ENCODE measurements around the gene XIRP2.
"Not testable (repeated sequence)": the region's sequence is repeated elsewhere in the genome, so short reads cannot be mapped to it uniquely, and the experiment has no call there.

Gene XIRP2

GRCh38 chr2:167069855-167070254, 181.6 kb downstream of the XIRP2 start:
- Histone ChIP-seq H3K27me3 (no peaks in the 10 kb centered on the region), H3K4me3 (ENCODE audit: low read depth in 1 of 2, low read length in 1 of 2) (no peak overlapping the region), H3K9me3 (no peaks in the 10 kb centered on the region), H3K36me3 (no peaks in the 10 kb centered on the region), H3K27ac (no peak overlapping the region), H3K4me1 (ENCODE audit: control insufficient read depth in 1 of 2, insufficient read depth in 1 of 2, low read depth in 1 of 2, low read length in 1 of 2) (no peaks in the 10 kb centered on the region)
- no peak for TF ChIP-seq CTCF (IDR thresholded peaks at IDR 0.05)

GRCh38 chr2:167075708-167076107, 187.4 kb downstream of the XIRP2 start:
- H3K36me3 ChIP-seq; H3K9me3 ChIP-seq; H3K27ac ChIP-seq; H3K27me3 ChIP-seq; H3K4me1 ChIP-seq (ENCODE audit: control insufficient read depth in 1 of 2, insufficient read depth in 1 of 2, low read depth in 1 of 2, low read length in 1 of 2); H3K4me3 ChIP-seq (ENCODE audit: low read depth in 1 of 2, low read length in 1 of 2): not testable (repeated sequence)

- H3K27me3 ChIP-seq; H3K4me3 ChIP-seq (ENCODE audit: low read depth in 1 of 2, low read length in 1 of 2); H3K9me3 ChIP-seq; H3K4me1 ChIP-seq (ENCODE audit: control insufficient read depth in 1 of 2, insufficient read depth in 1 of 2, low read depth in 1 of 2, low read length in 1 of 2); H3K27ac ChIP-seq; H3K36me3 ChIP-seq: not testable (repeated sequence)
These were observed 210.7 kb downstream of the XIRP2 start for GRCh38 chr2:167098931-167099330.

GRCh38 chr2:167100506-167100905, 212.2 kb downstream of the XIRP2 start:
- Histone ChIP-seq H3K9me3 (no peaks in the 10 kb centered on the region), H3K27ac (no peak overlapping the region), H3K27me3 (no peaks in the 10 kb centered on the region), H3K4me3 (ENCODE audit: low read depth in 1 of 2, low read length in 1 of 2) (no peak overlapping the region), H3K4me1 (ENCODE audit: control insufficient read depth in 1 of 2, insufficient read depth in 1 of 2, low read depth in 1 of 2, low read length in 1 of 2) (no peaks in the 10 kb centered on the region), H3K36me3 (no peaks in the 10 kb centered on the region)
- TF ChIP-seq CTCF (IDR thresholded peaks at IDR 0.05), result no peak

- Histone ChIP-seq H3K27ac (no peak overlapping the region), H3K9me3 (no peaks in the 10 kb centered on the region), H3K36me3 (no peaks in the 10 kb centered on the region), H3K27me3 (no peaks in the 10 kb centered on the region), H3K4me1 (ENCODE audit: control insufficient read depth in 1 of 2, insufficient read depth in 1 of 2, low read depth in 1 of 2, low read length in 1 of 2) (no peaks in the 10 kb centered on the region), H3K4me3 (ENCODE audit: low read depth in 1 of 2, low read length in 1 of 2) (no peak overlapping the region)
- TF ChIP-seq CTCF (IDR thresholded peaks at IDR 0.05), result no peak
These were observed 214.9 kb downstream of the XIRP2 start for GRCh38 chr2:167103028-167103756.

- Histone ChIP-seq H3K27me3 (no peaks in the 10 kb centered on the region), H3K9me3 (no peaks in the 10 kb centered on the region), H3K27ac (no peak overlapping the region), H3K36me3 (no peaks in the 10 kb centered on the region), H3K4me1 (ENCODE audit: control insufficient read depth in 1 of 2, insufficient read depth in 1 of 2, low read depth in 1 of 2, low read length in 1 of 2) (no peaks in the 10 kb centered on the region), H3K4me3 (ENCODE audit: low read depth in 1 of 2, low read length in 1 of 2) (no peak overlapping the region)
- TF ChIP-seq CTCF (IDR thresholded peaks at IDR 0.05), result no peak
These were observed 215.5 kb downstream of the XIRP2 start for GRCh38 chr2:167103757-167104133.

All from neutrophil (primary cell).